HepG2 (cell line): ENCODE data around the gene LTBR. TPM values are rescaled to one million over a fixed set of nuclear protein-coding genes. Genes with fewer than 3 reads are reported as not detected.

Experiments
- ADNP ChIP-seq: sonication (generic); formaldehyde crosslinking; IDR thresholded peaks from 2 replicates; pipeline ENCODE4 v1.4.0; 2020; ENCODE audit warnings: missing genetic modification reagents
- ARHGAP35 ChIP-seq: sonication (generic); formaldehyde crosslinking; IDR thresholded peaks from 2 replicates; pipeline ENCODE4 v1.9.0; 2022; ENCODE audit warnings: mild to moderate bottlenecking, inconsistent platforms, moderate library complexity, missing genetic modification reagents, borderline replicate concordance
- ATF7-NPFF ChIP-seq: sonication (generic); formaldehyde crosslinking; IDR thresholded peaks from 2 replicates; pipeline ENCODE4 v1.8.1; 2023; ENCODE audit warnings: mild to moderate bottlenecking, low read depth, missing genetic modification reagents, moderate library complexity
- BCL6 ChIP-seq: IDR thresholded peaks from 2 replicates; pipeline ENCODE4 v1.6.1; 2016; ENCODE audit warnings: missing genetic modification reagents, missing compliant biosample characterization
- EP300 ChIP-seq, 3 experiments: sonication (generic) in 1 of 3; formaldehyde crosslinking in 1 of 3; IDR thresholded peaks; 2 replicates each; pipeline versions ENCODE4 v1.5.1 to v1.6.1; 2011 to 2020; ENCODE audit warnings: low read depth in 2 of 3, low read length in 2 of 3, borderline replicate concordance in 1 of 3, improper control_type of control experiment in 1 of 3, mild to moderate bottlenecking in 1 of 3, missing genetic modification reagents in 1 of 3, moderate library complexity in 1 of 3
- GZF1 ChIP-seq: sonication (generic); formaldehyde crosslinking; IDR thresholded peaks from 2 replicates; pipeline ENCODE4 v1.5.1; 2020; ENCODE audit warnings: mild to moderate bottlenecking, missing genetic modification reagents
- NFYB ChIP-seq: sonication (generic); formaldehyde crosslinking; IDR thresholded peaks from 2 replicates; pipeline ENCODE4 v1.4.0; 2020; ENCODE audit warnings: missing genetic modification reagents
- PITX1 ChIP-seq: sonication (generic); formaldehyde crosslinking; IDR thresholded peaks from 2 replicates; pipeline ENCODE4 v1.5.1; 2020; ENCODE audit warnings: mild to moderate bottlenecking, missing genetic modification reagents
- SRSF1 ChIP-seq: fragments of 200-400 bp; formaldehyde crosslinking; optimal IDR thresholded peaks from 2 replicates; pipeline ENCODE3; 2017; ENCODE audit warnings: mild to moderate bottlenecking, low read depth, low read length, moderate library complexity
- ZBTB38 ChIP-seq: sonication (generic); formaldehyde crosslinking; IDR thresholded peaks from 2 replicates; pipeline ENCODE4 v1.5.1; 2020; ENCODE audit warnings: mild to moderate bottlenecking, missing genetic modification reagents
- ZMYM4 ChIP-seq: sonication (generic); formaldehyde crosslinking; IDR thresholded peaks from 2 replicates; pipeline ENCODE4 v1.8.1; 2023; ENCODE audit warnings: mild to moderate bottlenecking, missing genetic modification reagents
- ZNF329 ChIP-seq: sonication (generic); formaldehyde crosslinking; IDR thresholded peaks from 2 replicates; pipeline ENCODE4 v1.9.0; 2021; ENCODE audit warnings: low read depth, mild to moderate bottlenecking, missing genetic modification reagents
- ZNF333 ChIP-seq: sonication (generic); formaldehyde crosslinking; IDR thresholded peaks from 2 replicates; pipeline ENCODE4 v1.4.0; 2020; ENCODE audit warnings: mild to moderate bottlenecking, missing genetic modification reagents, borderline replicate concordance
- ZNF557 ChIP-seq: sonication (generic); formaldehyde crosslinking; IDR thresholded peaks from 2 replicates; pipeline ENCODE4 v1.4.0; 2020; ENCODE audit warnings: missing genetic modification reagents
- polyA plus RNA-seq, 8 experiments: library from polyadenylated mRNA; depleted of rRNA in 3 of 8; stranded (reverse) in 7 of 8; unstranded in 1 of 8; fragments of >200 nt; fragmentation: Illumina TruSeq in 4 of 8; extraction: Trizol in 4 of 8; gene quantifications; 2 replicates each; pipeline versions ENCODE4 v1.2.1 to v1.2.3, GENCODE V29; 2011 to 2016; ENCODE audit warnings: low read depth in 4 of 8, missing spikeins in 1 of 8, mixed read lengths in 1 of 8; ENCODE audit not compliant: insufficient read depth in 1 of 8
- total RNA-seq, 5 experiments: library from RNA; depleted of rRNA; stranded (reverse); fragments of >200 nt; fragmentation: Illumina TruSeq; extraction: Trizol; gene quantifications; 2 replicates each; pipeline ENCODE4 v1.2.3, GENCODE V29; 2016; ENCODE audit warnings: low read depth in 1 of 5
- TF ChIP-seq, protein P1 (sequence below): IDR thresholded peaks from 2 replicates; pipeline ENCODE4 v1.6.1; 2016; ENCODE audit warnings: control low read depth
- TF ChIP-seq, protein P2 (sequence below): sonication (generic); formaldehyde crosslinking; IDR thresholded peaks from 2 replicates; pipeline ENCODE4 v1.8.0; 2022; ENCODE audit warnings: missing genetic modification reagents, low read depth, mild to moderate bottlenecking, borderline replicate concordance
- TF ChIP-seq, protein P3 (sequence below): sonication (generic); formaldehyde crosslinking; IDR thresholded peaks from 2 replicates; pipeline ENCODE4 v1.4.0; 2020; ENCODE audit warnings: mild to moderate bottlenecking, missing genetic modification reagents
- TF ChIP-seq, protein P4 (sequence below): sonication (generic); formaldehyde crosslinking; IDR thresholded peaks from 2 replicates; pipeline ENCODE4 v1.5.0; 2020; ENCODE audit warnings: mild to moderate bottlenecking, missing genetic modification reagents
- TF ChIP-seq, protein P5 (sequence below): sonication (generic); formaldehyde crosslinking; IDR thresholded peaks from 2 replicates; pipeline ENCODE4 v1.4.0; 2020; ENCODE audit warnings: mild to moderate bottlenecking, missing genetic modification reagents

The LTBR gene
- total and polyA plus RNA-seq, 2 of the 13 experiments (the other 11 are each of a cell fraction or from before 2014, with no cell fraction given) = 31.4 to 34.8 TPM

DNA sequence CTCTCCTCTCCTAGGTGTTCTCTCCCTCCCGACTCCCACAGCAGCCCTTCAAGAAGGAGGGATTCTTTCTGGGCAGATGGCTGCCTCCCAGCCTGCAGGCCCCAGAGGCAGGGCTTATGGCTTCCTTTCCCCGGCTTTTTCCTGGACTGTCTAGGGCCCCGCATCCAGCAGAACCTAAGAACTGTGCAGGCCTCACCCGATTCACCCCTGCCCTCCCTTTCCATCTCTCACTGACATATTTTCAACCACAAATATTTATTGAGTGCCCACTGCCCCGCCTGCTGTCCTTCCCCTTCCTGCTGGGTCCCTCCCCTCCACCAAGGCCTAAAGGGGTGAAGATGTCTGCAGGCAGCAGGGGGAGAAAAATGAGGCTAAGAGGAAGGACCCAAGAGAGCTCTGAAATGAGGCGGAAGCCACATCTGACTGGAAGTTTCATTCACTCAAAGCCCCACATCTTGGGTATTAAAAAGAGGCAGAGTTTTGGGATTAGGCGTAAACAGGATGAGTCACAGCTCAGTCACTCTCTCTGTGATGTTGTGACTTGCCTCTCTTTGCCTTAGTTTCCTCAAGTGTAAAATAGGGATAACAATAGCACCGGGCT is 11.5 kb upstream of the LTBR start (continued):
- TF ChIP-seq ZBTB38 (CRISPR knock-in tag) (peak; percentile 20; the same call in 1 of the 2 replicates), ZNF557 (no peak; the same call in 1 of the 2 replicates), ZNF329 (CRISPR knock-in tag) (no peak), ADNP (CRISPR knock-in tag) (no peak), BCL6 (CRISPR knock-in tag) (peak; percentile 79), NFYB (CRISPR knock-in tag) (no peak), ZNF333 (CRISPR knock-in tag) (no peak), PITX1 (CRISPR knock-in tag) (no peak), ARHGAP35 (no peak), EP300 (IDR thresholded peaks at IDR 0.05; ENCODE audit: low read depth in 2 of 2, low read length in 2 of 2) (peak; percentile 56 to 80; a peak in 3 of 4 replicates), EP300 (CRISPR knock-in tag; IDR thresholded peaks at IDR 0.05; ENCODE audit: borderline replicate concordance) (peak; percentile 58; the same call in 1 of the 2 replicates), GZF1 (CRISPR knock-in tag) (no peak), SRSF1 (no peak), ATF7-NPFF (CRISPR knock-in tag) (no peak), ZMYM4 (CRISPR knock-in tag) (peak; percentile 12; the same call in 1 of the 2 replicates)
- TF ChIP-seq, protein P1, sequence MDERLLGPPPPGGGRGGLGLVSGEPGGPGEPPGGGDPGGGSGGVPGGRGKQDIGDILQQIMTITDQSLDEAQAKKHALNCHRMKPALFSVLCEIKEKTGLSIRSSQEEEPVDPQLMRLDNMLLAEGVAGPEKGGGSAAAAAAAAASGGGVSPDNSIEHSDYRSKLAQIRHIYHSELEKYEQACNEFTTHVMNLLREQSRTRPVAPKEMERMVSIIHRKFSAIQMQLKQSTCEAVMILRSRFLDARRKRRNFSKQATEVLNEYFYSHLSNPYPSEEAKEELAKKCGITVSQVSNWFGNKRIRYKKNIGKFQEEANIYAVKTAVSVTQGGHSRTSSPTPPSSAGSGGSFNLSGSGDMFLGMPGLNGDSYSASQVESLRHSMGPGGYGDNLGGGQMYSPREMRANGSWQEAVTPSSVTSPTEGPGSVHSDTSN (CRISPR knock-in tag) = peak; percentile 39; the same call in 1 of the 2 replicates
- TF ChIP-seq, protein P2, sequence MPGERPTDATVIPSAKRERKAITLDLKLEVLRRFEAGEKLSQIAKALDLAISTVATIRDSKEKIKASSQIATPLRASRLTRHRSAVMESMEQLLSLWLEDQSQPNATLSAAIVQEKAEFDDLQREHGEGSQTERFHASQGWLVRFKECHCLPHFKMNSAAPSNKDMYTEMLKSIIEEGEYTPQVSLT = no peak
- TF ChIP-seq, protein P3, sequence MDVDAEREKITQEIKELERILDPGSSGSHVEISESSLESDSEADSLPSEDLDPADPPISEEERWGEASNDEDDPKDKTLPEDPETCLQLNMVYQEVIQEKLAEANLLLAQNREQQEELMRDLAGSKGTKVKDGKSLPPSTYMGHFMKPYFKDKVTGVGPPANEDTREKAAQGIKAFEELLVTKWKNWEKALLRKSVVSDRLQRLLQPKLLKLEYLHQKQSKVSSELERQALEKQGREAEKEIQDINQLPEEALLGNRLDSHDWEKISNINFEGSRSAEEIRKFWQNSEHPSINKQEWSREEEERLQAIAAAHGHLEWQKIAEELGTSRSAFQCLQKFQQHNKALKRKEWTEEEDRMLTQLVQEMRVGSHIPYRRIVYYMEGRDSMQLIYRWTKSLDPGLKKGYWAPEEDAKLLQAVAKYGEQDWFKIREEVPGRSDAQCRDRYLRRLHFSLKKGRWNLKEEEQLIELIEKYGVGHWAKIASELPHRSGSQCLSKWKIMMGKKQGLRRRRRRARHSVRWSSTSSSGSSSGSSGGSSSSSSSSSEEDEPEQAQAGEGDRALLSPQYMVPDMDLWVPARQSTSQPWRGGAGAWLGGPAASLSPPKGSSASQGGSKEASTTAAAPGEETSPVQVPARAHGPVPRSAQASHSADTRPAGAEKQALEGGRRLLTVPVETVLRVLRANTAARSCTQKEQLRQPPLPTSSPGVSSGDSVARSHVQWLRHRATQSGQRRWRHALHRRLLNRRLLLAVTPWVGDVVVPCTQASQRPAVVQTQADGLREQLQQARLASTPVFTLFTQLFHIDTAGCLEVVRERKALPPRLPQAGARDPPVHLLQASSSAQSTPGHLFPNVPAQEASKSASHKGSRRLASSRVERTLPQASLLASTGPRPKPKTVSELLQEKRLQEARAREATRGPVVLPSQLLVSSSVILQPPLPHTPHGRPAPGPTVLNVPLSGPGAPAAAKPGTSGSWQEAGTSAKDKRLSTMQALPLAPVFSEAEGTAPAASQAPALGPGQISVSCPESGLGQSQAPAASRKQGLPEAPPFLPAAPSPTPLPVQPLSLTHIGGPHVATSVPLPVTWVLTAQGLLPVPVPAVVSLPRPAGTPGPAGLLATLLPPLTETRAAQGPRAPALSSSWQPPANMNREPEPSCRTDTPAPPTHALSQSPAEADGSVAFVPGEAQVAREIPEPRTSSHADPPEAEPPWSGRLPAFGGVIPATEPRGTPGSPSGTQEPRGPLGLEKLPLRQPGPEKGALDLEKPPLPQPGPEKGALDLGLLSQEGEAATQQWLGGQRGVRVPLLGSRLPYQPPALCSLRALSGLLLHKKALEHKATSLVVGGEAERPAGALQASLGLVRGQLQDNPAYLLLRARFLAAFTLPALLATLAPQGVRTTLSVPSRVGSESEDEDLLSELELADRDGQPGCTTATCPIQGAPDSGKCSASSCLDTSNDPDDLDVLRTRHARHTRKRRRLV = no peak
- TF ChIP-seq, protein P4, sequence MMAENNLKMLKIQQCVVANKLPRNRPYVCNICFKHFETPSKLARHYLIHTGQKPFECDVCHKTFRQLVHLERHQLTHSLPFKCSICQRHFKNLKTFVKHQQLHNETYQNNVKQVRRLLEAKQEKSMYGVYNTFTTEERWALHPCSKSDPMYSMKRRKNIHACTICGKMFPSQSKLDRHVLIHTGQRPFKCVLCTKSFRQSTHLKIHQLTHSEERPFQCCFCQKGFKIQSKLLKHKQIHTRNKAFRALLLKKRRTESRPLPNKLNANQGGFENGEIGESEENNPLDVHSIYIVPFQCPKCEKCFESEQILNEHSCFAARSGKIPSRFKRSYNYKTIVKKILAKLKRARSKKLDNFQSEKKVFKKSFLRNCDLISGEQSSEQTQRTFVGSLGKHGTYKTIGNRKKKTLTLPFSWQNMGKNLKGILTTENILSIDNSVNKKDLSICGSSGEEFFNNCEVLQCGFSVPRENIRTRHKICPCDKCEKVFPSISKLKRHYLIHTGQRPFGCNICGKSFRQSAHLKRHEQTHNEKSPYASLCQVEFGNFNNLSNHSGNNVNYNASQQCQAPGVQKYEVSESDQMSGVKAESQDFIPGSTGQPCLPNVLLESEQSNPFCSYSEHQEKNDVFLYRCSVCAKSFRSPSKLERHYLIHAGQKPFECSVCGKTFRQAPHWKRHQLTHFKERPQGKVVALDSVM (CRISPR knock-in tag) = no peak; the same call in 1 of the 2 replicates
- TF ChIP-seq, protein P5, sequence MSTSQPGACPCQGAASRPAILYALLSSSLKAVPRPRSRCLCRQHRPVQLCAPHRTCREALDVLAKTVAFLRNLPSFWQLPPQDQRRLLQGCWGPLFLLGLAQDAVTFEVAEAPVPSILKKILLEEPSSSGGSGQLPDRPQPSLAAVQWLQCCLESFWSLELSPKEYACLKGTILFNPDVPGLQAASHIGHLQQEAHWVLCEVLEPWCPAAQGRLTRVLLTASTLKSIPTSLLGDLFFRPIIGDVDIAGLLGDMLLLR = no peak
